HL-60/S4 treated with retinoic acid at 250 ng/mL for 4 days and 3 days (cell line): Measurements from ENCODE around the gene UBE4B.
"Not testable (repeated sequence)": the region's sequence is repeated elsewhere in the genome, so short reads cannot be mapped to it uniquely, and the experiment has no call there.

Source experiments
- in situ Hi-C: fragments of 300-500 bp; cut with MboI; formaldehyde crosslinking; loops from 2 replicates; pipeline ENCODE4 v1.7.0; 2022; ENCODE audit warnings: low sequenced_read_pairs

UBE4B gene

GRCh38 chr1:10207810-10208209, 175.1 kb downstream of the UBE4B start:
- in situ Hi-C loops: no loop called here

- in situ Hi-C loops: no loop called here
Observed at GRCh38 chr1:10208537-10208936, 175.8 kb downstream of the UBE4B start.

DNA sequence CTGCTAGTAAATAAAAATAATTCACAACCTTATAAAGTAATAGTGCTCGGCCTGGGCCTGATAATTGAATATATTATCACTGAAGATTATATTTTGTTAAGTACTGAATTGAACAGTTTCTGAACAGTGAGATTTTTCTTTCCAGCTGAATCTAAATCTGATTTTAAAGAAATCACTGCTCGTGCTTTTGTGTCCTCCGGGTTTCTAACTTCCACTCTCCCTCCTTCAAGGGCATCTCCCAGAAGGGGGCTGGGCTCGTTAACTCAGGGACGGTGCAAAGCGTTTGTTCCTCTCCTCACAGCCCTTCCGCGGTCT, 176.8 kb downstream of the UBE4B start:
- in situ Hi-C loops: no loop called here

GRCh38 chr1:10209905-10210810, 177.4 kb downstream of the UBE4B start, which contains the start of gene KIF1B:
KIF1B (plus strand) TSS chr1:10210570; CDS start chr1:10232329, 21,759 bp downstream.
- in situ Hi-C loops: no loop called here

- in situ Hi-C loops: no loop called here
Observed at GRCh38 chr1:10210841-10211804, 178.4 kb downstream of the UBE4B start.

DNA sequence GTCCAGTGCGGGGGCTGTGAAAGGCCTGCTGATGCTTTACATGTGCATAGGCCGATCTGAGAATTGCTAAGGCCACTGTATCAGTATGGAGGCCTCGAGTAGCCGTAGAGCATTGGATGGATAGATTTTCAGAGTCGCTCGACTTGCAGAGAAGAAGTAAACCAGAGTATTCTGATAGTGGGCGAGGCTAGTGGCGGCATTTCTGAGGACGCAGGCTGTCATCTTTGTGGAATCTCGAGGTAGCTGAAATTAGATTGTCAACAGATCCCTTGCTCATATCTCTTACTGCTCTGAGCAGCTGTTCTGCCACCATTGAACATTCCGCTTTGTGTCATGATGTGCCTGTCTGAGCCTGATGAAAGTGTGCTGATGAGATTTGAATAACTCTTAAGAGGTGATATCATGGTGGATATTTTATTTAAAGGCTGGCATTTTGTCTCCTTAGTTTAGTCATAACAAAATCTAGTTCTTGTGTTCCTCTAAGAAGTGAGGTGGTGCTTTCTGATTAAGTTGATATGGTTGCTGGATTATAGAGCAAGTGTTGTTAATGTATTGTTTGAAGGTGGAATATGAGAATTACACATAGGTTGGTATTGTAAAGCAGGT, 179.2 kb downstream of the UBE4B start:
- in situ Hi-C loops: no loop called here

- in situ Hi-C loops: no loop called here
Observed at GRCh38 chr1:10212476-10212875, 179.7 kb downstream of the UBE4B start.

DNA sequence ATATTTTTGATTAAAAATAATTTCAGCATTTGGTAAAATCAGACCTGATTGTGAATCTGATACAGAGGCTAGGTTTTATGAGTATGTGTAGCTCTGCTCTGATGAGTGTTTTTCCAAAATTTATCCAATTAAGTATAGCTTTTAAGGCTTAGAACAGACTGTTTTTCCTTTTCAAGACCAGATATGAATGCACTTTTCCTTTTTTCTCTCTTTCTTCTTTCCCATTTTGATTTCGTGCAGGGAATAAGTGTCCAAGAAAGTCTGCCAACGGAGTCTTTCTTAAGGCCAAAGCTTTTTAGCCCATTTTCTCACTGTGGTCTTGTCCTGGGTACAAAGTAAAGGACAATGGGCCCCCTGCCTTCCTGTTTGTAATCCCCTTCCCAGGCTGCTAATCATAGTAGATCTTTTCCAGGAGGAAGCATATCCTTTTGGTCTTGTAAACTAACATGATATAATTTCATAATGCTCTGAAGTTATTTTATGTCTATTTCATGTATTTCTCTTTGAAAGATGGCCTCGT, 180.5 kb downstream of the UBE4B start:
- in situ Hi-C loops: no loop called here

GRCh38 chr1:10216090-10216749, 183.5 kb downstream of the UBE4B start:
- in situ Hi-C loops: no loop called here

- in situ Hi-C loops: no loop called here
Observed at GRCh38 chr1:10217748-10218441, 185.1 kb downstream of the UBE4B start.

- in situ Hi-C loops: no loop called here
Observed at GRCh38 chr1:10220200-10220599, 187.4 kb downstream of the UBE4B start.

DNA sequence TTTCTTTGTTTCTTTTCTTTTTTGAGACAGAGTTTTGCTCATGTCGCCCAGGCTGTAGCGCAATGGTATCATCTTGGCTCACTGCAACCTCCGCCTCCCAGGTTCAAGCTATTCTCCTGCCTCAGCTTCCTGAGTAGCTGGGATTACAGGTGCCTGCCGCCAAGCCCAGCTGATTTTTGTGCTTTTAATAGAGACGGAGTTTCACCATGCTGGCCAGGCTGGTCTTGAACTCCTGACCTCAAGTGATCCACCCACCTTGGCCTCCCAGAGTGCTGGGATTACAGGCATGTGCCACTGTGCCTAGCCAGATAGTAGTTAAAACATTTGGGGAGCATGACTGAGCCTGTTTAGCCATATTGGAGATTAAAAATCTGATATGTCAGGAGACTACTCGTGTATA, 187.9 kb downstream of the UBE4B start:
- in situ Hi-C loops: not testable (repeated sequence)

GRCh38 chr1:10225573-10225972, 192.8 kb downstream of the UBE4B start:
- in situ Hi-C loops: no loop called here

GRCh38 chr1:10228528-10228927, 195.8 kb downstream of the UBE4B start:
- in situ Hi-C loops: no loop called here

- in situ Hi-C loops: no loop called here
Observed at GRCh38 chr1:10229903-10230302, 197.1 kb downstream of the UBE4B start.
